KBM-7 (cell line): Measurements from ENCODE around the gene DAAM2.

Source experiments
- DNase-seq: peaks from one replicate; pipeline ENCODE4 v3.0.0-alpha.2; 2015
- in situ Hi-C: fragments of 300-500 bp; cut with MboI; formaldehyde crosslinking; loops from 2 replicates; pipeline ENCODE4 v1.14.3; 2020; ENCODE audit warnings: low sequenced_read_pairs, low pct_unique_long_range_greater_than_20kb, mixed read lengths

DAAM2 gene

DNA sequence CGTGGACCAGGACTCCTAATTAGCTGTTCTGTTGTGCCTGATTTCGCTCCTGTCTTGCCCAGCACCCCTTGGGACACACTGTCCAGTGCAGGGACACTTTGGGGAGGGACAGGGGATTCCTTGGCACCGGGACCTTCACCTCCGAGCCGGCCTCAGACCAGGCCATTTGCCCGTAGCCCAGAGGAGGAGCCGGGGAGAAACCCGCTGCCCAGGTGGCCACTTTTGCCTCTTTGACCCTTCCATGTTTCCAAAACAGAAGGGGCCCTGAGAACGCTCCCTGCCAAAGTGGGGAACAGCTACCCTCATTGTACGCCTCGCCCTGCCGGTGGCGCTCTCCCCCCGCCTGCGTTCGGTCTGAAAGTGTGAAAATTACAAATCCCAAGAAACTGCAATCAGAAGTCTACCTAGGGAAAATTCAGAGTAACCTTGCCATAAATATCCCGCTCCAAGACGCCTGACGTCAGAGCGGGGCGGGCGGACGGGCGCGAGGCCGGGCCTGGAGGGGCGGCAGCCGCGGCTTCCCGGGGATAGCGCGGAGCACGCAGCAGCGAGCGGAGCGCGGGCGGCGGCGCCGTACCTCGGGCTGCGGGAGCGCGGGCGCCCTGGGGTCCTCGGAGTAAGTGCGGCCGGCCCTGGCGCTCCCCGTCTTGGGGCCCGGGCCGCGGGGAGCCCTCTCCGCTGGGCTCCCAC is at the start of gene DAAM2:
Gene DAAM2 (plus strand): TSS at position 527 of the 690 bp plus-strand sequence. CDS start 63,927 bp downstream, outside the sequence.
- no peak for DNase-seq
- in situ Hi-C loops, result no loop called here

DNA sequence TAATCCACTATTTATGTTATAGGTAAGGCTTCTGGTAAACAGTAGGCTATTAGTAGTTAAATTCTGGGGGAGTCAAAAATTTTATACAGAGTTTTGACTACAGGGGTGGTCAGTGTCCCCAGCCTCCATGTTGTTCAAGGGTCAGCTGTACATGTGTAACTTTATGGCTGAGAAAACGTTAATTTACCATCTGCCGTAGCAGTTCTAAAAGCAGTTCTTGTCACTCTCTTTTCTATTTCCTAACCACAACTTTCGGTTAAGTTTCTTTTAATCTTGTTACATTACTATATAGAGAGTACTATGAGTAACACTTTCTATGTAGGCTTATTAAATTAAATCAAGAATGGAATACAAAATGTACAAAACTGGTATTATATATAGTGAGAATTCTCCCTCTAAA is 45.4 kb upstream of the DAAM2 start:
- DNase-seq, result no peak
- in situ Hi-C loops, result no loop called here

DNA sequence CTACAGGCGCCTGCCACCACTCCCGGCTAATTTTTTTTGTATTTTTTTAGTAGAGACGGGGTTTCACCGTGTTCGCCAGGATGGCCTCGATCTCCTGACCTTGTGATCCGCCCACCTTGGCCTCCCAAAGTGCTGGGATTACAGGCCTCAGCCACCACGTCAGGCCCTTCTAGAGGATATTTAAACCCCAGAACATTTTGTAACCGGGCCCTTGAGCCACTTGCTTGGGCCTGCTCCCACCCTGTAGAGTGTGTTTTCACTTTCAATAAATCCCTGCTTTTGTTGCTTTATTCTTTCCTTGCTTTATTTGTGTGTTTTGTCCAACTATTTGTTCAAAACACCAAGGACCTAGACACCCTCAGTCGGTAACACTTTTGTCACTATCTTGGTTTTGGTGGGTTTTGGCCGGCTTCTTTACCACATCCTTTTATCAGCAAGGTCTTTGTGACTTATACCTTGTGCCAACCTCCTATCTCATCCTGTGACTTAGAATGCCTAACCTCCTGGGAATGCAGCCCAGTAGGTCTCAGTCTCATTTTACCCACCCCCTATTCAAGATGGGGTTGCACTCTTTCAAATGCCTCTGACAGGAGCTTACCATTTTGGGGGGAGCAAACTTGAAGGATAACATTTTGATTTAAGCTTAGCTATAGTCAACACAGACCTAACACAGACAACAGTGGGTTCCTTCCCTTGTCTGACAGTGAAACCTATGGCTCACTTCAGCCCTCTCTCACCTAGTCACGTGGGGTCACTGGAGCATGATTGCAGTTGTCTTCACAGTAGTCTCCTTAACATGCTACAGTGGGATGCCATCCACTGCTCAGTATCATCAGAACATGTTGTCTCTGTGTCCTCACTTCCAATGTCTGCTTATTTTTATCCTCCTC is 39.1 kb upstream of the DAAM2 start:
- no peak for DNase-seq
- in situ Hi-C loops, result no loop called here

DNA sequence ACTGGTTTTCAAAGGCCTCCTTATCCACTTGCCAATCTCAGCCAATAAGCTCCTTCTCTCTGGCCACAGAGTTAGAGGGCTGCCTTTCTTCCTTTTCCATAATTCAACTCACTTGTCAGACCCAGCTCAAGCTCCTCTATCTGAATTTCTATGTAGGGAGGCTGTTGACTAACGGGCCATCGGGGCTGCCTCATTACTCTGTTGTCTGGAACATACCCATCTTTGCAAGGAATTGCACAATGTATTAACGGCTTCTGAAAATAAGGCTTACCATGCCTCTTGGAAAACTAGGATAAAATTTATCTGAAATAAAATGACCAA is 38.5 kb upstream of the DAAM2 start:
- DNase-seq, result no peak
- in situ Hi-C loops, result no loop called here

DNA sequence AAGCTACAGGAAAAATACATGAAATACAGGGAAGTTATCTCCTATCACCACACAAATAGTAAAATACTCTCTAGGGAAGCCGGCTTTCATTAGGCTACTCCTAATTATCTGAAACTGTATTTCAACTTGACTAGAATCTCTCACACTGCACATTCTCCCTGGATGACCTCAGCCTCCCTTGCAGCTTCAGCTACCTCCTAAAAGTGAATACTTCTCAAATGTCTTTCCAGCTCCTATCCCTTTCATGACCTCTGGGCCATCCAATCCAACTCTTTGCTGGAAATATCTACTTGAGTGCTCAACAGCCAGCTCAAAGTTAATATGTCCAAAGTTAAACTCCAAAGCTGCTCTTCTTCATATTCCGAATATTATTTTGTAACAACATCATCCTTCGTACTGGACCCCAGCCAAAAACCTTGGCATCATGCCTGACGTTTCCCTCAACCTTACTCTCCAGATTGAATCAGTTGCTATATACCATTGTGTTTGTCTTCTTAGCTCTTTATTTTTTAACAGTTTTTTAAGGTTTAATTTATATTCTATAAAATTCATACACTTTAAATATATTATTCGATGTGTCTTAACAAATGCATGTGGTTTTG is 37.6 kb upstream of the DAAM2 start:
- in situ Hi-C loops, result no loop called here
- DNase-seq, result no peak

DNA sequence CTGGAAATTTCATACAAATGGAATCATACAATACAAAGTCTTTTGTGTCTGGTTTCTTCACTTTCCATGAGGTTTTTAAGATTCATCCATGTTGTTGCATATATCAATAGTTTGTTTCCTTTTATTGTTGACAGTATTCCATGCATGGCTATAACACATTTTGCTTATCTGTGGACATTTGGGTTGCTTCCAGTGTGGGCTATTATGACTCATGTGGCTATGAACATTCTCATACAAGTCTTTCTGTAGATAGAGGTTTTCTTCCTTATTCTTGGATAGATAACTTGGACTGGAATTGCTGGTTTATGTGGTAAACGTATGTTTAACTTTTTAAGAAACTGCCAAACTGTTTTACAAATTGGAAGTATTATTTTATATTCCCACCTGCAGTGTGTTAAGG is 36.9 kb upstream of the DAAM2 start:
- in situ Hi-C loops, result no loop called here
- DNase-seq, result no peak

DNA sequence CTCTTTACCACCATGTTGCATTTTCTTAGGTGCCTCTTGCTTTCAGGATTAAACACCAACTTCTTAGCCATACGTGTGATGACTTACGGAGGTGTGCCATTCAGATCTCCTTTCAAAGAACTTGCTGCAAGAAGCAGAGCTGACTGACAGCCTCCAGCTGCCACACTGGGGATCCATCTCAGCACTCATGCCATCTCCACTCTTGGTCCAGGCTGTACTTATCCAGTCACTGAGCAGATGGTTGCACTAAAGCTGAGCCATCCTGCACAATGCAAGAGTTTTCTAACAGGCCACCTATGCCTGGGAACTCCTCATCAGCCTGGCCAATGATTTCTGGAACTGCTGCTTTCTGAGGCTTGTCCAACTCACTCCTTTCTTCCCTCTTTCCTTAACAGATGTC is 35.6 kb upstream of the DAAM2 start:
- no peak for DNase-seq
- in situ Hi-C loops, result no loop called here

DNA sequence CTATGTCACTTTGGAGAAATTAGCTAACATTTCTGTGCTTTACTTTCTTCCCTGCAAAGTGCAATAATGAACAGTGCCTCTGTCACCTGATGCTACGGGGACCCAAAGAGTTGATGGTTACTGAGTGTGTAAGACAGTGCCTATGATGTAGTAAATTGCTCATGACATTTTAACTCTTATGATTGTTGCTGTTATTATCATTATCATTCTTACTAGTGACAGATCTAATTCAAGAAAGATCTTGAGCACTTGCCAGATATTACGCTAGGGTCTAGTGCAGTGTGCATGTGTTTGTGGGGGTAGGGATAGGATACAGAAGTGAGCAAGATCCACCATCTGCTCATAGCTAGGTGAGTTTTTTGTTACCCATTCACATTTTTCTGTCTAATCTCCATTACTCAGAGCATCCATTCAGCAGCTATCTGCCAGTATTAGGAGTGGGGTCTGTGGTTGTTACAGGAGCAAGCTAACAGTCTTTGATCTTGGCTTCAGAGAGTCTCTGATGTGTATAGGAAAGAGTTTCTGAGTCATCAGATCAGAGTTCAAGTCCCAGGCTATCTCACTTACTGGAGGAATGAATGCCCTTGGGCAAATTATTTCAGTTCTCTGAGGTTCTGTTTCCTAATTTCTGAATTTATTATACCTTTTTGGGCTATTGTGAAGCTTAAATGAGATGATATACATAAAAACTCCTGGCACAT is 33.1 kb upstream of the DAAM2 start:
- DNase-seq, result no peak
- in situ Hi-C loops, result no loop called here

DNA sequence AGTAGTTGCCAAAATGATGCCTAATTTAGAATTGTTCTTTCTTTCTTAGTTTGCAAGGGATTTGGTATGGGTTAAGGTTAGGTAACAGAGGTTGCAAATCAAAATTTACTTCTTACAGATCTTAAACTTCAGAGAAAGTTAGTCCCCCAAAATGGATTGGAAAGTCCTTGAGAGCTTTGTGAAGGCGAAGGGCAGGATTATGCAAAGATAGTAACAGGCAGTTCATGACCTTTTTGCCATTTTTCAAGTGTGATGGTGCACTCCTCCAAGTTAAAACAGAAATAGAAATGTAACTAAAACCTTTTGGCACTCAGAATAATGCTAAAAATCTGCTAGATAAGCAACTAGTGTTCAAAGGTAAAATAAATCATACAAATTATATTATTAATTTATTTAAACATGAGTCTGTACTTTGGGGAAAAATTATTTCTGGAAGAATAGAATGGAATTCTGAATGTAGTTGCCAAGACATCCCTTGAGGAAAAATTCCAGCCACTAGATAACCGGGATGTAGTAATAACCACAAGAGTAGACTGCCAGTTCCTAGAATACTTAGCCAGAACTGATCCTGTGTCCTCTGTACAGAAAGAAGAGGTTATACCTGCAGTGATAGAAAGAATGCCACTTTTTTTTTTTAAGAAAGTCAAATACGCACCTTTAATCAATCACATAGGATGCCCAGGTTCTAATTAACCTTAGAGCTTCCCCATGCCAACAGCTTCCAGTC is 31.8 kb upstream of the DAAM2 start:
- in situ Hi-C loops, result no loop called here
- no peak for DNase-seq

DNA sequence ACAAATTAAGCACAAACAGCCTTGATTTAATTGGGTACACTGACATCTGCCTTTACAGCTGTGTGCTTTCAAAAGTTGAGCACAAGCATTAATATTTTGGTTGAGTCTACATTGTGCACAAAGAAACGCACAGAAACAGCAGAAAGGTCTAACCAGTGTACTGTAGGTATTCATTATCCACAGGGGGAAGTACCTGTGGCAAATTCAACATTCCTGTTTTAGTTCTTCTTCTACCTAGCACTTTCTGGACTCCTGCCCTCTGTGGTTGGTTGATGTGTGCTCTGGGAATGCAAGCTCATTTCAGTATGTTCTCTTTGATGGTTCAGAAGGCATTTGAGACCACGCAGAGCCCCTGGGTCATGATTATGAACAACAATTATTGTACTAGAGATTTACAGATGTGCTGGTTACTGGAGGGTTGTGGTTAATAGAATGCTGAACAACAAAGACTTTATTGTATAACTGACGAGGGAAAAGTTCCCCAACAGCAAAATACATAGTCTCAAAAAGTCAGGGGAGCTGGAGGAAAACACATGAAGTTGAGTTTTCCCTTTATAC is 26.6 kb upstream of the DAAM2 start:
- no peak for DNase-seq
- in situ Hi-C loops, result no loop called here

DNA sequence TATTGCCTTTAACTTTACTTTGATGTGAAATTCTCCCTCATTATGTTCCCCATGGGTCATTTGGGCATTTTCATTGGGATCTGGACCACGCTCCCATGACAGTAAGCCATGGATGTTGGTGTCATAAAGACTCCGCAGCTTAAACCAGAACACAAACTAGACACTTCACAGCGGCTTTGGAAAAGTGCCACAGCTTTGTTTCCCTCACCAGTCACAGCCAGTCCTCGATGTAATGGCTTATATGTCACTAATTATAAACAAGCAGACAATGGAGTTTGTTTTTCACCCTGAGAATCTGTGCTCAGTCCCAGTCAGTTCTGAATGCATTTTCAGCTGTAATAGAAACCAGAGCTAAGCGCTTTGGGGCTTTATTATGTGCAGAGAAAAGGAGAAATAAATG is 23.2 kb upstream of the DAAM2 start:
- in situ Hi-C loops, result no loop called here
- DNase-seq, result no peak

DNA sequence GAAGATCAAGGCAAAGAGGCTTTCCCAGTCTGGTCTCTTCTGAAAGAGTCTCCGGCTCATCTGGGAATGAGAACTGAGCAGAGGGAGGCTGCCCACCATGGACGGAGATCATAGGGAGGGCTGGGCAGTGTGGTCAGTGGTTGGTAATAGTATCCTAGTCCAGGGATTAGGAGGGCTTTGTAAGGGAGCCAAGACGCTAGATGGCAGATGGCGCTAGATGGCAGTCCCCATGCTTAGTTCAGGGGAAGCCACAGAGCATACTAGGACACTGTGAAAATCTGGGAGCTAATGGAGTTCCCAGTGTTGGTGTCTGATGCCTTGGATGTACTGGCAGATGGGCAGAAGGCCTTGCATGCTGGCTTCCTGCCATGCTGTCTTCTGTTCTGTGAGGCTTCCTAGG is 21.7 kb upstream of the DAAM2 start:
- in situ Hi-C loops, result no loop called here
- DNase-seq, result no peak

DNA sequence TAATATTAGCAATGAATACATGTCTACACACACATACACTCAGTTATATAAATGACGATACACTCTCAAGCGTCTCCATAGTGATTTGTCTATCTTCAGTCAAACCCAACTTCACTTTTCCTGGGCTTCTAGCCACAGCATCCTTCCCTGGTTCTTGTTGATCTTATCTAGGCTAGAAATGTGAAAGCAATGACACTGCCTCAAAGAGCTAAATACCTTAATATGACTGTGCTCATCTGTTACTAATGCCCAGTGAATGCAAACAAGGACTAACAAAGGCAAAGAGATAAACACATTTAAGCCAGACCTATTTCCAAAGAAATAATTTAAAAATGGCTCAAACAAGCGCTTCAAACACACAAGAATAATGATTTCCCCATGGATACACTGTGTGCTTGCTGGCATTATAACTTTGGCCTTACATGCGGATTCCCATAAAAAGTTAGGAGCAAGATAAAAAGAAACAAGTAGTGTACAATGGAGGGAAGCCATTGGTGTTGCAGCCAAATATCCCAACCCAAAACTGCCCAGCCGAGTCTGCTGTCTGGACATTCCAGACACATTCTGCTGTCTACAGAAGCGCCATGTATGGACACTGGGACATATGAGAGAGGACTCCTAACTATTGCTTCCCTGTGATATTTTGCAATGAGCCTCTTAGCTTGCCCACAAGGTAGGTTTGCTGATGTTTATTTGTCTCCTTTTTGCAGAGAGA is 19.5 kb upstream of the DAAM2 start:
- no peak for DNase-seq
- in situ Hi-C loops, result no loop called here

DNA sequence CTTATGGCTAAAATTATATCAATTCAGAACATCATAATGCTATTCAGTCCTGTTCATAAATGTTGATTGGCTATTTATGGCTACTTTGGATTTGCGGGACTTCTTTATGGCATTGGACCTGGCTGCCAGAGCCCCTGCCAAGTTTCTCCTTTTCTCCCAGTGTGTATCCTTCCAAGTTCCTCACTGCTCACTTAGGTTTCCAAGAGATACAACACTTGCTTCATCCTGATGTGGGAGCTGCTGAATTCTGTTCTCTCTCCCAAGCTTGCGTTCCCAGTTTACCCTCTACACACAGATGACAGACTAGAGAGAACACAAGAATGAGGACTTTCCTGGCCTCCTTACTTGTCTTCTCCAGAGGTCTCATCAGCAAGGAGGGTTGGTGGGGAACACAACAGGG is 18.4 kb upstream of the DAAM2 start:
- no peak for DNase-seq
- in situ Hi-C loops, result no loop called here

DNA sequence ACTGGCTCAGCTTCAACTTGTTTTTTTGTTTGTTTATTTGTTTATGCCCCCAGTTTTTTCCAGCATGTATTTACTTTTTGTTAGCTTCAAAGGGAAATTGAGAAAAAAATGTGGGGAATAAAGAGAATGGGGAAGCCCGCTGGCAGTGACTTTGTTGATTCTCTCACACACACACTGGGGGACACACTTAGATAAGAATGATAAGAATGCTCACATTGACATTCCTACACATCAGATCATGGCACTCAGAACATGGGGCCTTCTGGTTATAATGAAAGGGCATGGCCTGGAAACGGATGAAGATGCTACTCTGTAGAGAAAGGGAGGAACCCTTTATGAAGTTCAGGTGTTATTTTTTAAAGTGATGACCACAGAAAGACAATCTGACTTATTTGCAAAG is 15.6 kb upstream of the DAAM2 start:
- in situ Hi-C loops, result no loop called here
- no peak for DNase-seq

DNA sequence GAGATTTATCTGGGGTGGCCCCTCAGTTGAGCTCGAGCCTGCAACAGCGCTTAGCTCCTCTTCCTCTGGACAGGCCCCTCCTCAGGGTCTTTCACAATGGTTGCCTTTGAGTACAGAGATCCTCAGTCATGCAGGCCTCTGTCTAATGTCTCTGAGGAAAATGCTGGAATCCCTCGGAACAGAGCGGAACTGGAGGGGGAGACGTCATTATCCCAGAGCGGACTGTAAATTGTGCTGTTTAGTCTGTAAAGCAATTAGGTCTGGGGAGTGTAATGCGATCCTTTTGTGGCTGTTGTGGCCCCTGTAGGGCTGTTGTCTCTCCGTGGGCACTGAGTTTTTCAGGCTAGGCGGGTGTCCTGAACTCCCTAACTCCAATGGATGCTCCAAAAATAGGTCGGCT is 15.0 kb upstream of the DAAM2 start:
- in situ Hi-C loops, result no loop called here
- DNase-seq, result no peak

DNA sequence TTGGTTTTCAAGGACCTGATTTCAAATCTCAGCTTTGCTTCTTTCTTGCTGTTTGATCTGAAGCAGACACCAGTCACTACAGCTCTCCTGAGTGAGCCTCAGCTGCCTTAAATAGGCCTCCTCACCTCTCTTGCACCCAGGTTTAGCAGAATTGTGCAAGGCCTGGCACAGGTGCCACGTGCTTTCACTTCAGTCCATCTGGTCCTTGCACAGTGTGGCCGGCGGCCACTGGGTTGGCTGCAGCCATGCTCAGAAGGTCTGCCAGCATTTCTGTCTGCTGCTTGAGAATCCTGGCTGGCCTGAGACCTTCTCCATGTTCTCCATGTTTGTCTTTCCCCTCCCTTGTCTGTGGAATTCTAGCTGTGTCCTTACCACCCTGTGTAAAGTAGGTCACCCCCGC is 14.5 kb upstream of the DAAM2 start:
- in situ Hi-C loops, result no loop called here
- no peak for DNase-seq

DNA sequence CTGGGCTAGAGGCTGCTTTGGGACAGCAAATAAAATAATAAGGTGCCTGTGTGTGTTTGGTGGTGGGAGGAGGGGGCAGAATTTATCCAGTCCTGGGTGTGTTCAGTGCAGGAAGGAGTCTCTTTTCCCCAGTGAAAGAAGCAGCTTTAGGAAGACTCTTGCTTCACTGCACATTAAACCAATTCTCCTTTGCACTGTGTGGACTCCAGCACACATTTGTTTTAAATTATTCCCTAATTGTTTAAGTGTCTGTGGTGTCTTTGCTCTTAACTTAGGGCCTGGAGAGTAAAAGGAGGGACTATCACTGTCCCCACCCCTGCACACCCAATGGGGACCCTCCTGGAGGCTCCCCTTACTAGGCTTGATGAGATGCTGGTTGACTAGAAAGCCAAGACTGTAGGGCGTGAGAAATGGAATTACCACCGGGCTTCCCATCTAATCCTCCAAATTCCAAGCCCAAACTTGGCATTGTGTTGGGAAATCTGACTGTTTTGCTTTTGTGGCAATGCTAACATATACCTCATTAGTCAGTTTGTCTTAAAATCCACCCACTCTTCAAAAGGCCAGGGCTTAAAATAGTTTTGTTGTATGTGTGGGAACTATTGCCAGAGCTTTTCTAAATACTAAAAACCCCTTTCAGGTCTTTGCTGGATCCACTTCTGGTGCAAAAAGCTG is 13.5 kb upstream of the DAAM2 start:
- no peak for DNase-seq
- in situ Hi-C loops, result no loop called here
